ENCODE measurements around the gene HIVEP2.

Gene HIVEP2

GRCh38 chr6:142946181-142946923, 1.4 kb upstream of the HIVEP2 start:
- DNase-seq (ENCODE audit: low read depth in 3 of 3), result peak; percentile 78 to 91 (median 85)

- DNase-seq (ENCODE audit: low read depth in 3 of 3), result peak in 1 of 3 experiments; percentile 40
Measured at GRCh38 chr6:142945446-142946180, 637 bp upstream of the HIVEP2 start.

- peak; percentile 81 to 93 (median 87) for DNase-seq (ENCODE audit: low read depth in 3 of 3)
Measured at GRCh38 chr6:142944124-142945048, 590 bp downstream of the HIVEP2 start.

GRCh38 chr6:142943711-142944123, 1.3 kb downstream of the HIVEP2 start:
- DNase-seq (ENCODE audit: low read depth in 3 of 3), result peak in 1 of 3 experiments; percentile 36

GRCh38 chr6:142942805-142943227, 2.2 kb downstream of the HIVEP2 start:
- DNase-seq (ENCODE audit: low read depth in 3 of 3), result no peak

GRCh38 chr6:142942238-142942637, 2.7 kb downstream of the HIVEP2 start:
- DNase-seq (ENCODE audit: low read depth in 3 of 3), result no peak

GRCh38 chr6:142941018-142941417, 4.0 kb downstream of the HIVEP2 start:
- no peak for DNase-seq (ENCODE audit: low read depth in 3 of 3)

GRCh38 chr6:142940487-142940886, 4.5 kb downstream of the HIVEP2 start:
- no peak for DNase-seq (ENCODE audit: low read depth in 3 of 3)

GRCh38 chr6:142938510-142938909, 6.5 kb downstream of the HIVEP2 start:
- DNase-seq (ENCODE audit: low read depth in 3 of 3), result no peak

GRCh38 chr6:142937986-142938385, 7.0 kb downstream of the HIVEP2 start:
- no peak for DNase-seq (ENCODE audit: low read depth in 3 of 3)

GRCh38 chr6:142935553-142936517, 9.1 kb downstream of the HIVEP2 start:
- DNase-seq (ENCODE audit: low read depth in 3 of 3), result no peak

GRCh38 chr6:142934599-142934998, 10.4 kb downstream of the HIVEP2 start:
- DNase-seq (ENCODE audit: low read depth in 3 of 3), result no peak

- DNase-seq (ENCODE audit: low read depth in 3 of 3), result no peak
Measured at GRCh38 chr6:142934106-142934505, 10.9 kb downstream of the HIVEP2 start.

- DNase-seq (ENCODE audit: low read depth in 3 of 3), result no peak
Measured at GRCh38 chr6:142933701-142934100, 11.3 kb downstream of the HIVEP2 start.

GRCh38 chr6:142932889-142933288, 12.1 kb downstream of the HIVEP2 start:
- DNase-seq (ENCODE audit: low read depth in 3 of 3), result no peak

GRCh38 chr6:142929751-142930358, 15.1 kb downstream of the HIVEP2 start:
- no peak for DNase-seq (ENCODE audit: low read depth in 3 of 3)

- no peak for DNase-seq (ENCODE audit: low read depth in 3 of 3)
Measured at GRCh38 chr6:142927904-142928303, 17.1 kb downstream of the HIVEP2 start.

GRCh38 chr6:142927271-142927580, 17.8 kb downstream of the HIVEP2 start:
- no peak for DNase-seq (ENCODE audit: low read depth in 3 of 3)

- DNase-seq (ENCODE audit: low read depth in 3 of 3), result peak in 1 of 3 experiments; percentile 63
Measured at GRCh38 chr6:142926494-142927270, 18.3 kb downstream of the HIVEP2 start.

- DNase-seq (ENCODE audit: low read depth in 3 of 3), result no peak
Measured at GRCh38 chr6:142926177-142926493, 18.8 kb downstream of the HIVEP2 start.

Data from stimulated activated CD4-positive, alpha-beta T cell treated with anti-CD3 and anti-CD28 coated beads, TNF-alpha, amount 100 ng/mL, for 24 hours (primary cell).